Measurements from ENCODE around the gene NTM.

NTM gene

GRCh38 chr11:131717616-131718015 lies 347.2 kb downstream of the NTM start:
- H2AFZ ChIP-seq (ENCODE audit: low read length), result no peak overlapping the region
- TF ChIP-seq EZH2phosphoT487 (IDR thresholded peaks at IDR 0.05; ENCODE audit: borderline replicate concordance), result no peak
- TF ChIP-seq CTCF (conservative IDR thresholded peaks at IDR 0.05; ENCODE audit: low read length), result no peak
- no peak overlapping the region for H3K4me3 ChIP-seq (ENCODE audit: low read length, poor library complexity, severe bottlenecking)
- H3K9ac ChIP-seq (ENCODE audit: low read depth, low read length, poor library complexity, severe bottlenecking), result no peak overlapping the region
- H3K79me2 ChIP-seq (ENCODE audit: insufficient read depth, low read length), result no peaks in the 10 kb centered on the region
- H3K4me1 ChIP-seq (ENCODE audit: insufficient read depth, low read length, poor library complexity, severe bottlenecking), result no peaks in the 10 kb centered on the region
- H3K9me3 ChIP-seq (ENCODE audit: insufficient read depth, low read depth, low read length), result no peaks in the 10 kb centered on the region
- H4K20me1 ChIP-seq (ENCODE audit: insufficient read depth, low read length, poor library complexity, severe bottlenecking), result no peaks in the 10 kb centered on the region
- no peak overlapping the region for H3K4me2 ChIP-seq (ENCODE audit: low read depth, low read length, poor library complexity, severe bottlenecking)
- H3F3A ChIP-seq (ENCODE audit: low read depth), result no peaks in the 10 kb centered on the region
- no peaks in the 10 kb centered on the region for H3K36me3 ChIP-seq (ENCODE audit: insufficient read depth, low read length)
- no peaks in the 10 kb centered on the region for H3K27me3 ChIP-seq (ENCODE audit: insufficient read depth, low read length, poor library complexity, severe bottlenecking)
- H3K9me2 ChIP-seq (replicated peaks; ENCODE audit: low read depth, low read length), result no peaks in the 10 kb centered on the region

DNA sequence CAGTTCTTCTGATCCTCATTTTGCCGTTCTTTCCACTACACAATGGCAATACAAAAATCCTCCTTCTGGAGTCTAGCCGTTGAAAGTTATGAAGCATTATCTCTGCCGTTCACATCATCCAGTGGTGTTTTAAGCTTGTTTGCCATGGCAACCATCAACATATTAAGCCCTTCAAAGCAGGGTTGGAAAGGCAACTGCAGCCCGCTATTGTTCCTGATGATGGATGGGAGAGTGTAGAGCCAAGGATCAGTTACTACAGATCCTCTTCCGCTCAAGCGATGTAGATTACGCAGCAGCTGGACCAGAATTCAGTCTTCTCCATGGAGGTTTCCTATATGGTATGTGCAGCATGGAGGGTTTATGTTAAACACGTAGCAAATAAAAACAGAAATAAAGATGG lies 352.7 kb downstream of the NTM start:
- Histone ChIP-seq H3K9ac (ENCODE audit: low read depth, low read length, poor library complexity, severe bottlenecking) (no peak overlapping the region), H3K79me2 (ENCODE audit: insufficient read depth, low read length) (no peaks in the 10 kb centered on the region), H3K4me1 (ENCODE audit: insufficient read depth, low read length, poor library complexity, severe bottlenecking) (no peaks in the 10 kb centered on the region), H3K4me2 (ENCODE audit: low read depth, low read length, poor library complexity, severe bottlenecking) (no peak overlapping the region), H3K4me3 (ENCODE audit: low read length, poor library complexity, severe bottlenecking) (no peak overlapping the region), H2AFZ (ENCODE audit: low read length) (no peak overlapping the region), H4K20me1 (ENCODE audit: insufficient read depth, low read length, poor library complexity, severe bottlenecking) (no peaks in the 10 kb centered on the region), H3K9me2 (replicated peaks; ENCODE audit: low read depth, low read length) (no peaks in the 10 kb centered on the region), H3K27me3 (ENCODE audit: insufficient read depth, low read length, poor library complexity, severe bottlenecking) (no peaks in the 10 kb centered on the region), H3K36me3 (ENCODE audit: insufficient read depth, low read length) (no peaks in the 10 kb centered on the region), H3K9me3 (ENCODE audit: insufficient read depth, low read depth, low read length) (no peaks in the 10 kb centered on the region), H3F3A (ENCODE audit: low read depth) (no peaks in the 10 kb centered on the region)
- TF ChIP-seq CTCF (conservative IDR thresholded peaks at IDR 0.05; ENCODE audit: low read length) (no peak), EZH2phosphoT487 (IDR thresholded peaks at IDR 0.05; ENCODE audit: borderline replicate concordance) (no peak)

DNA sequence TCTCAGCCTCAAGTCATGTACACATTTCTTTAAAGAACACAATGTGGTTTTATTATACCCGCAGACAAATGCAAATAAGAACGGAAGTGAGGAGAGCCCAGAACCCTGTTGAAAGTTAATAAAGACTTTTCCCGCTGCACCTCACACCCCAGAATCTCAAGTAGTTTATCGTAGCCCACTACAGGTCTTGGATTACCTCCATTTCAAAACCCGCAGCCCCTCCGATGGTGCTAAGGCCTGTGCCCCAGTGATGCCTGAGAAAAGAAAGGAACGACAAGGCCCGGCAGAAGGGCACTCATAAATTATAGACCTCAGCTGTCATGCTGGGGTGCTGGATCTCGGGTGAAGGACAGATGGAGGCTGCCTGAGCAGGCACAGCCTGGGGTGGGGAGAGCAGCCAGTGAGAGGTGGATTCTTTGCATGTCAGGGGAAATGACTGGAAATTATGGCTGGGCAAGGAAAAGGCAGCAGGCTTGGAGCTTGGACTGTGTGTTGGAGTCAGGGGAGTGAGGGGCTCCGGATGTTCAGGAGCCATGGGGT lies 354.1 kb downstream of the NTM start:
- Histone ChIP-seq H3K27me3 (ENCODE audit: insufficient read depth, low read length, poor library complexity, severe bottlenecking) (no peaks in the 10 kb centered on the region), H3K79me2 (ENCODE audit: insufficient read depth, low read length) (no peaks in the 10 kb centered on the region), H4K20me1 (ENCODE audit: insufficient read depth, low read length, poor library complexity, severe bottlenecking) (no peaks in the 10 kb centered on the region), H2AFZ (ENCODE audit: low read length) (no peak overlapping the region), H3K36me3 (ENCODE audit: insufficient read depth, low read length) (no peaks in the 10 kb centered on the region), H3F3A (ENCODE audit: low read depth) (no peaks in the 10 kb centered on the region), H3K9me3 (ENCODE audit: insufficient read depth, low read depth, low read length) (no peaks in the 10 kb centered on the region), H3K4me3 (ENCODE audit: low read length, poor library complexity, severe bottlenecking) (no peak overlapping the region), H3K4me1 (ENCODE audit: insufficient read depth, low read length, poor library complexity, severe bottlenecking) (no peaks in the 10 kb centered on the region), H3K4me2 (ENCODE audit: low read depth, low read length, poor library complexity, severe bottlenecking) (no peak overlapping the region), H3K9me2 (replicated peaks; ENCODE audit: low read depth, low read length) (no peaks in the 10 kb centered on the region), H3K9ac (ENCODE audit: low read depth, low read length, poor library complexity, severe bottlenecking) (no peak overlapping the region)
- no peak for TF ChIP-seq EZH2phosphoT487 (IDR thresholded peaks at IDR 0.05; ENCODE audit: borderline replicate concordance)
- TF ChIP-seq CTCF (conservative IDR thresholded peaks at IDR 0.05; ENCODE audit: low read length), result no peak

Data from Loucy (cell line).